H1 (cell line): Measurements from ENCODE around the gene F8A2. TPM values are rescaled to one million over a fixed set of nuclear protein-coding genes. Genes with fewer than 3 reads are reported as not detected.

Source experiments
- CTCF ChIA-PET: fragments of 300-600 bp; sonication (Branson Sonifier 250); formaldehyde crosslinking; loops from one replicate; lab custom pipeline; 2021; ENCODE audit not compliant: partially characterized antibody; lab: Charles Lee
- POLR2A ChIA-PET: fragments of 300-600 bp; sonication (Branson Sonifier 250); formaldehyde crosslinking; loops from one replicate; lab custom pipeline; 2021; ENCODE audit warnings: inconsistent platforms; ENCODE audit not compliant: partially characterized antibody; lab: Charles Lee
- DNase-seq, 2 experiments: peaks; one replicate each; pipeline versions ENCODE4 v3.0.0 to v3.0.0-alpha.2; 2010 to 2022; ENCODE audit warnings: low spot score in 2 of 2, low read depth in 1 of 2, mixed read lengths in 1 of 2
- FAIRE-seq: peaks from 2 replicates; lab custom pipeline; 2011; peaks lifted over from hg19 to GRCh38; lab: Jason Lieb, UNC
- H2AFZ ChIP-seq: 2 replicates; pipeline ENCODE4 v1.8.1; 2012; ENCODE audit warnings: low read length, inconsistent platforms
- H2AK5ac ChIP-seq: 2 replicates; pipeline ENCODE4 v1.6.1; 2013; ENCODE audit warnings: low read depth, low read length
- H2BK120ac ChIP-seq: replicated peaks from 2 replicates; pipeline ENCODE3; 2013; ENCODE audit warnings: low read depth, low read length, inconsistent platforms
- H2BK12ac ChIP-seq: 2 replicates; pipeline ENCODE4 v1.6.1; 2013; ENCODE audit warnings: low read depth, low read length
- H2BK15ac ChIP-seq: 2 replicates; pipeline ENCODE4 v1.6.1; 2013; ENCODE audit warnings: low read length
- H2BK20ac ChIP-seq: 2 replicates; pipeline ENCODE4 v1.6.1; 2013; ENCODE audit warnings: low read length
- H2BK5ac ChIP-seq: 2 replicates; pipeline ENCODE4 v1.6.1; 2013; ENCODE audit warnings: low read depth, low read length
- H3K14ac ChIP-seq: 2 replicates; pipeline ENCODE4 v1.6.1; 2013; ENCODE audit warnings: inconsistent platforms; ENCODE audit not compliant: insufficient read length
- H3K18ac ChIP-seq: 2 replicates; pipeline ENCODE4 v1.6.1; 2013; ENCODE audit warnings: low read length; ENCODE audit errors: extremely low read depth
- H3K23ac ChIP-seq: 2 replicates; pipeline ENCODE4 v1.6.1; 2013; ENCODE audit warnings: inconsistent platforms; ENCODE audit not compliant: insufficient read length
- H3K23me2 ChIP-seq: 2 replicates; pipeline ENCODE4 v1.6.1; 2013; ENCODE audit warnings: low read depth, low read length
- H3K27ac ChIP-seq: 2 replicates; pipeline ENCODE4 v1.6.1; 2011; ENCODE audit warnings: low read depth, low read length, inconsistent platforms
- H3K27me3 ChIP-seq, 4 experiments: replicated peaks in 1 of 4; 1 replicate in 1 of 4; 2 replicates in 3 of 4; pipeline versions ENCODE4 v1.6.1 to v1.8.1; 2011 to 2013; ENCODE audit warnings: low read length in 3 of 4, mild to moderate bottlenecking in 3 of 4, inconsistent platforms in 2 of 4, mixed read lengths in 2 of 4, moderate library complexity in 1 of 4; ENCODE audit not compliant: control insufficient read depth in 3 of 4, insufficient read depth in 3 of 4; ENCODE audit errors: extremely low read depth in 1 of 4
- H3K36me3 ChIP-seq, 4 experiments: 2 replicates each; pipeline versions ENCODE4 v1.6.1 to v1.8.1; 2011 to 2013; ENCODE audit warnings: mild to moderate bottlenecking in 4 of 4, low read length in 3 of 4, moderate library complexity in 2 of 4, control low read depth in 1 of 4, inconsistent platforms in 1 of 4; ENCODE audit not compliant: insufficient read depth in 4 of 4, control insufficient read depth in 2 of 4
- H3K4ac ChIP-seq: replicated peaks from 2 replicates; pipeline ENCODE3; 2013; ENCODE audit warnings: low read length, low read depth, mixed read lengths, inconsistent platforms; ENCODE audit not compliant: insufficient read length
- H3K4me1 ChIP-seq, 4 experiments: replicated peaks in 1 of 4; 1 replicate in 1 of 4; 2 replicates in 3 of 4; pipeline versions ENCODE4 v1.6.1 to v1.8.1; 2011 to 2013; ENCODE audit warnings: low read length in 3 of 4, inconsistent platforms in 2 of 4, mixed read lengths in 1 of 4; ENCODE audit not compliant: insufficient read depth in 4 of 4, control insufficient read depth in 3 of 4
- H3K4me2 ChIP-seq, 2 experiments: 2 replicates each; pipeline versions ENCODE4 v1.6.1 to v1.8.1; 2011 to 2013; ENCODE audit warnings: low read depth in 2 of 2, low read length in 2 of 2, control low read depth in 1 of 2, inconsistent platforms in 1 of 2, mild to moderate bottlenecking in 1 of 2; ENCODE audit not compliant: insufficient read depth in 1 of 2
- H3K4me3 ChIP-seq, 4 experiments: fragments of 200-600, 300-600 bp in 1 of 4; sonication (generic), shearing (Covaris generic), sonication (Bioruptor Twin) in 1 of 4; 2 replicates each; pipeline versions ENCODE4 v1.5.1 to v1.8.1; 2011 to 2016; ENCODE audit warnings: low read length in 4 of 4, low read depth in 3 of 4, control low read depth in 2 of 4, inconsistent platforms in 2 of 4, mild to moderate bottlenecking in 2 of 4, mixed read lengths in 1 of 4, moderate library complexity in 1 of 4; ENCODE audit not compliant: insufficient read depth in 2 of 4; ENCODE audit errors: extremely low read depth in 1 of 4
- H3K56ac ChIP-seq: replicated peaks from 2 replicates; pipeline ENCODE3; 2013; ENCODE audit warnings: low read depth, mild to moderate bottlenecking, mixed read lengths, low read length, inconsistent platforms; ENCODE audit not compliant: insufficient read length
- H3K79me1 ChIP-seq: 2 replicates; pipeline ENCODE4 v1.6.1; 2013; ENCODE audit warnings: low read depth, low read length, control low read depth
- H3K79me2 ChIP-seq, 2 experiments: 2 replicates each; pipeline versions ENCODE4 v1.6.1 to v1.8.1; 2012 to 2013; ENCODE audit warnings: low read length in 2 of 2, mild to moderate bottlenecking in 2 of 2, inconsistent platforms in 1 of 2; ENCODE audit not compliant: insufficient read depth in 2 of 2, control insufficient read depth in 1 of 2
- H3K9ac ChIP-seq, 4 experiments: replicated peaks in 1 of 4; 1 replicate in 1 of 4; 2 replicates in 3 of 4; pipeline versions ENCODE4 v1.6.1 to v1.8.1; 2011 to 2013; ENCODE audit warnings: low read depth in 3 of 4, low read length in 3 of 4, control low read depth in 2 of 4, mild to moderate bottlenecking in 2 of 4, moderate library complexity in 2 of 4, inconsistent platforms in 1 of 4; ENCODE audit errors: extremely low read depth in 1 of 4
- H3K9me3 ChIP-seq, 2 experiments: 2 replicates each; pipeline versions ENCODE4 v1.6.1 to v1.8.1; 2012 to 2013; ENCODE audit warnings: mild to moderate bottlenecking in 2 of 2, moderate library complexity in 2 of 2, control low read depth in 1 of 2, inconsistent platforms in 1 of 2, low read depth in 1 of 2, low read length in 1 of 2, mixed read lengths in 1 of 2; ENCODE audit not compliant: insufficient read depth in 2 of 2
- H4K20me1 ChIP-seq, 2 experiments: replicated peaks in 1 of 2; 2 replicates each; pipeline versions ENCODE3 to v1.8.1; 2011 to 2013; ENCODE audit warnings: inconsistent platforms in 2 of 2, low read length in 2 of 2, mild to moderate bottlenecking in 1 of 2; ENCODE audit not compliant: insufficient read depth in 2 of 2, control insufficient read depth in 1 of 2
- H4K5ac ChIP-seq: 2 replicates; pipeline ENCODE4 v1.6.1; 2013; ENCODE audit warnings: low read length, low read depth, mixed read lengths, inconsistent platforms; ENCODE audit not compliant: insufficient read length
- H4K8ac ChIP-seq: 2 replicates; pipeline ENCODE4 v1.8.0; 2013; ENCODE audit warnings: mild to moderate bottlenecking, moderate library complexity, low read length, inconsistent platforms; ENCODE audit not compliant: insufficient read depth; ENCODE audit errors: extremely low read depth
- H4K91ac ChIP-seq: replicated peaks from 2 replicates; pipeline ENCODE3; 2013; ENCODE audit warnings: low read length, mixed read lengths, inconsistent platforms; ENCODE audit not compliant: insufficient read length
- FOSL1 ChIP-seq: IDR thresholded peaks from 2 replicates; pipeline ENCODE4 v1.6.1; 2011; ENCODE audit warnings: mild to moderate bottlenecking, low read depth, low read length, moderate library complexity; ENCODE audit not compliant: insufficient read depth
- GTF2F1 ChIP-seq: IDR thresholded peaks from 2 replicates; pipeline ENCODE4 v1.6.1; 2012; ENCODE audit warnings: low read depth, low read length, improper control_type of control experiment, borderline replicate concordance
- NANOG ChIP-seq: IDR thresholded peaks from 2 replicates; pipeline ENCODE4 v1.6.1; 2011; ENCODE audit warnings: low read length, low read depth, mild to moderate bottlenecking, inconsistent platforms; ENCODE audit not compliant: insufficient read depth, poor library complexity, severe bottlenecking
- SRF ChIP-seq: IDR thresholded peaks from 2 replicates; pipeline ENCODE4 v1.6.1; 2011; ENCODE audit warnings: mild to moderate bottlenecking, low read depth, low read length, moderate library complexity
- WGBS, 2 experiments: shearing (Covaris generic) in 1 of 2; methylation state at CpG; one replicate each; pipeline versions ENCODE4 v1.1.6 to v1.1.7; 2013 to 2015; ENCODE audit warnings: low lambda C conversion rate in 2 of 2, mixed read lengths in 2 of 2, inconsistent platforms in 1 of 2, low coverage in 1 of 2, missing lambda C conversion rate in 1 of 2; ENCODE audit not compliant: insufficient replicate concordance in 2 of 2, insufficient coverage in 1 of 2, insufficient read length in 1 of 2; ENCODE audit errors: extremely low coverage in 1 of 2, missing lambda C conversion rate in 1 of 2; 5-methylcytosine and 5-hydroxymethylcytosine counted together
- polyA plus RNA-seq, 7 experiments: library from polyadenylated mRNA; depleted of rRNA in 3 of 7; stranded (reverse) in 5 of 7; unstranded in 2 of 7; fragments of >200 nt in 5 of 7; fragments of 200-250 nt in 2 of 7; gene quantifications; 1 replicate in 5 of 7; 2 replicates in 1 of 7; 4 replicates in 1 of 7; pipeline versions ENCODE4 v1.2.1 to v1.2.3, GENCODE V29; 2011 to 2013; ENCODE audit warnings: missing spikeins in 2 of 7, mixed read lengths in 2 of 7
- total RNA-seq: library from RNA; stranded (reverse); fragmentation: NEBNext Ultra II Directional; extraction: Animal tissue kit (Norgen Biotek cat#: 25700); gene quantifications from 2 replicates; pipeline ENCODE4 v1.2.1, GENCODE V29; 2021

Gene F8A2
- total and polyA plus RNA-seq, 2 of the 8 experiments (the other 6 are each of a cell fraction or from before 2014, with no cell fraction given) = not detected

- H4K20me1 ChIP-seq = no peaks in the 10 kb centered on the region
- H3K9me3 ChIP-seq = no peaks in the 10 kb centered on the region
- no peak overlapping the region for H3K9ac ChIP-seq
- no peak overlapping the region for H2BK5ac ChIP-seq
- H3K23me2 ChIP-seq = no peaks in the 10 kb centered on the region
- no peak overlapping the region for H3K4me2 ChIP-seq
- no peak overlapping the region for H3K27ac ChIP-seq
- no peak overlapping the region for H4K8ac ChIP-seq
- no peak overlapping the region for H3K14ac ChIP-seq
- H4K5ac ChIP-seq = no peak overlapping the region
- no peaks in the 10 kb centered on the region for H3K27me3 ChIP-seq
- H2BK120ac ChIP-seq = no peak overlapping the region
- no peak overlapping the region for H2BK15ac ChIP-seq
- H3K36me3 ChIP-seq = no peaks in the 10 kb centered on the region
- H2AFZ ChIP-seq = no peak overlapping the region
- no peak overlapping the region for H2BK12ac ChIP-seq
- CTCF ChIA-PET = no interaction called here
- POLR2A ChIA-PET = no interaction called here
- no peak overlapping the region for H3K4ac ChIP-seq
- TF ChIP-seq NANOG (no peak), SRF (no peak), GTF2F1 (no peak), FOSL1 (no peak)
- no peak overlapping the region for H2AK5ac ChIP-seq
- no peaks in the 10 kb centered on the region for H3K79me2 ChIP-seq
- H3K23ac ChIP-seq = no peak overlapping the region
- no peaks in the 10 kb centered on the region for H3K4me1 ChIP-seq
- H3K18ac ChIP-seq = no peak overlapping the region
- no peak overlapping the region for H3K56ac ChIP-seq
- no peak overlapping the region for H3K4me3 ChIP-seq
- FAIRE-seq = no peak
- no peak for DNase-seq
- H3K79me1 ChIP-seq = no peaks in the 10 kb centered on the region
- H4K91ac ChIP-seq = no peak overlapping the region
- 89% methylated on average over 3 of the region's 8 CpGs; no CpG with 5 or more reads in 1 of the 2 experiments for WGBS, 2 experiments
- no peak overlapping the region for H2BK20ac ChIP-seq
Measured at GRCh38 chrX:155389634-155390033, 7.7 kb downstream of the F8A2 start.
